Small intestine (tissue), 7 donors: ENCODE measurements around the gene DNAJB6. TPM values are rescaled to one million over a fixed set of nuclear protein-coding genes. Genes with fewer than 3 reads are reported as not detected.

Experiments
- DNase-seq, 2 donors: peaks; one replicate each; pipeline versions ENCODE4 v3.0.0 to v3.0.0-alpha.2; 2013
- FAIRE-seq: peaks from 2 replicates; lab custom pipeline; 2012; peaks lifted over from hg19 to GRCh38; lab: Jason Lieb, UNC
- H3K27ac ChIP-seq, 3 donors: one replicate each; pipeline ENCODE4 v1.5.1; 2013; ENCODE audit warnings: low read length in 2 of 3, mild to moderate bottlenecking in 2 of 3, control low read depth in 1 of 3, inconsistent platforms in 1 of 3, low read depth in 1 of 3, moderate library complexity in 1 of 3
- H3K27me3 ChIP-seq, 3 donors: one replicate each; pipeline ENCODE4 v1.6.1; 2013; ENCODE audit warnings: low read length in 3 of 3, inconsistent platforms in 1 of 3; ENCODE audit not compliant: control insufficient read depth in 3 of 3, insufficient read depth in 3 of 3
- H3K36me3 ChIP-seq, 3 donors: one replicate each; pipeline ENCODE4 v1.6.1; 2013; ENCODE audit warnings: low read length in 3 of 3, inconsistent platforms in 1 of 3, low read depth in 1 of 3, mild to moderate bottlenecking in 1 of 3, moderate library complexity in 1 of 3; ENCODE audit not compliant: control insufficient read depth in 3 of 3, insufficient read depth in 2 of 3
- H3K4me1 ChIP-seq, 3 donors: one replicate each; pipeline ENCODE4 v1.6.1; 2013; ENCODE audit warnings: low read length in 2 of 3, inconsistent platforms in 1 of 3, low read depth in 1 of 3, mild to moderate bottlenecking in 1 of 3, moderate library complexity in 1 of 3; ENCODE audit not compliant: control insufficient read depth in 3 of 3, insufficient read depth in 2 of 3
- H3K4me3 ChIP-seq, 3 donors: one replicate each; pipeline ENCODE4 v1.5.1; 2013; ENCODE audit warnings: low read length in 3 of 3, control low read depth in 1 of 3, inconsistent platforms in 1 of 3, low read depth in 1 of 3, mild to moderate bottlenecking in 1 of 3, moderate library complexity in 1 of 3
- H3K9me3 ChIP-seq, 2 donors: one replicate each; pipeline ENCODE4 v1.6.1; 2013; ENCODE audit warnings: low read depth in 1 of 2, low read length in 1 of 2; ENCODE audit not compliant: control insufficient read depth in 2 of 2, insufficient read depth in 1 of 2
- WGBS, 3 donors: extraction: QIAGEN DNeasy Blood & Tissue Kit; methylation state at CpG; one replicate each; pipeline ENCODE4 v1.1.7; 2013; 5-methylcytosine and 5-hydroxymethylcytosine counted together
- polyA plus RNA-seq, 4 donors: library from polyadenylated mRNA; stranded (reverse) in 3 of 4; unstranded in 1 of 4; fragments of 200-250 nt in 3 of 4; fragments of 120-200 nt in 1 of 4; gene quantifications; one replicate each; pipeline versions ENCODE4 v1.2.1 to v1.2.3, GENCODE V29; 2013
- donor health status: healthy with polysubstance abuse.
- donor health status: control.
- donor health status: control.
- donor health status: Bipolar disorder and iron deficiency.
- donor health status: healthy.

DNAJB6 gene
- polyA plus RNA-seq, 4 donors: 61.7 to 88.1 (median 66.9) TPM

DNA sequence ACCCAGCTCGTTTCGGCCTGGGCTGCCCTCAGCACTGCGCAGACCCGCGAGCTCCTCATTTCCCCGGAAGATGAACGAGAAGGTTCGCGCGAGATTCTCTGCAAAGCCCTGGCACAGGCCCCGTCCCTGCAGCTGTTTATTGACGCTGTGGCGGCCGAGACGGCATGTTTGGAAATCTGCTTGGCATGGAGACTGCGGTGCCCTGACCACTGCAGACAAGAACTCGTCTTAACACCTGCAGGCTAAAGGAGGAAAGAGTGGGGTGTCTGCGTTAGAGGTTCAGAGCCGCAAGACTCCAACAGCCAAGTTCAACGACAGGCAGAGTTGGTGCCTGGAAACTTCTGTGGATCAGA is 125.6 kb downstream of the DNAJB6 start:
- FAIRE-seq (no peak), DNase-seq (no peak)
- Histone ChIP-seq H3K27ac (no peak overlapping the region), H3K4me3 (no peak overlapping the region), H3K9me3 (no peaks in the 10 kb centered on the region), H3K36me3 (no peaks in the 10 kb centered on the region), H3K4me1 (no peaks in the 10 kb centered on the region), H3K27me3 (peaks cover 0 to 9% (median 9%) of the 10 kb centered on the region in 3 donors)
- 63 to 80% (median 74%) methylated on average over 20 of the region's 20 CpGs for WGBS, 3 donors

DNA sequence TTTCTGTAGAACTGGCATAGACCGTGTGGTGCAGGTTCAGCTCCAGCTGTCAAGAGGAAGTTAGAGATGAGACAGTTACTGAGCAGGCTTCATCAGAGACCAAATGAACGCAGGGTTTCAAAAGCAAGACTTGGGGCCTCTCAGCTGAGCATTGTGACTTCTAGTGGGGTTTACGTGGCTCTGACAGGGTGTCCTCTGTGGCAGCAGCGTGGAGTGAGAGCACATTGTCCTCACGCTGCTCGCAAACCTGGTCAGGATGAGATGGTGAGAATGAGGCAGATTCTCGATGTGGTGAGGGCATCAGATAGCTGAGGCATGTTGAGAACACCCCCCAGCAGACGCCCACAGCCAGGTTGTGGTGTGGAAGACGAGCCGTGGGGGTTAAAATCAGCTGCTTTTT is 126.0 kb downstream of the DNAJB6 start:
- 62 to 69% (median 68%) methylated on average over 10 of the region's 10 CpGs for WGBS, 3 donors
- H3K4me1 ChIP-seq: no peaks in the 10 kb centered on the region
- H3K27me3 ChIP-seq: peaks cover 0 to 9% (median 8%) of the 10 kb centered on the region in 3 donors
- no peaks in the 10 kb centered on the region for H3K9me3 ChIP-seq
- H3K36me3 ChIP-seq: no peaks in the 10 kb centered on the region
- no peak overlapping the region for H3K4me3 ChIP-seq
- no peak overlapping the region for H3K27ac ChIP-seq
- DNase-seq (no peak), FAIRE-seq (no peak)

DNA sequence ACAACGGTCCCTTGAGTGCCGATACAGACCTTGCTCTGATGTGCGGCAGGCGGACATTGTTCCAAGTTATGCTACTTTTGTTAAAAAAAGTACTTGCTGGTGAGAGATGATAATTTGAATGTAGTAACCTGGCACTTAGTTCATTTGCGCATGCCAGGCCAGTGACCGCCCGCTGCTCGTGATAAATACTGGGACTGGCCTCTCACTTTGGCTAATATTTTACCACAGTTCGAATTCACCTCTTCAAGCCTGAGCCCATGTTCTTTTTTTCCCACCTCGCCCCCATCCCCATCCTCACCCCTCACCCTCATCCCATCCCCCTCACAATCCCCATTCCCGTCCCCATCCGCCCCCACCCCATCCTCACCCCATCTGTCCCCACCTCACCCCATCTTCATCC is 126.4 kb downstream of the DNAJB6 start:
- no peaks in the 10 kb centered on the region for H3K9me3 ChIP-seq
- WGBS, 3 donors: 58 to 69% (median 59%) methylated on average over 12 of the region's 12 CpGs
- no peaks in the 10 kb centered on the region for H3K36me3 ChIP-seq
- H3K27me3 ChIP-seq: peaks cover 0 to 9% (median 7%) of the 10 kb centered on the region in 3 donors
- H3K4me3 ChIP-seq: no peak overlapping the region
- DNase-seq (no peak), FAIRE-seq (no peak)
- H3K4me1 ChIP-seq: no peaks in the 10 kb centered on the region
- H3K27ac ChIP-seq: no peak overlapping the region

DNA sequence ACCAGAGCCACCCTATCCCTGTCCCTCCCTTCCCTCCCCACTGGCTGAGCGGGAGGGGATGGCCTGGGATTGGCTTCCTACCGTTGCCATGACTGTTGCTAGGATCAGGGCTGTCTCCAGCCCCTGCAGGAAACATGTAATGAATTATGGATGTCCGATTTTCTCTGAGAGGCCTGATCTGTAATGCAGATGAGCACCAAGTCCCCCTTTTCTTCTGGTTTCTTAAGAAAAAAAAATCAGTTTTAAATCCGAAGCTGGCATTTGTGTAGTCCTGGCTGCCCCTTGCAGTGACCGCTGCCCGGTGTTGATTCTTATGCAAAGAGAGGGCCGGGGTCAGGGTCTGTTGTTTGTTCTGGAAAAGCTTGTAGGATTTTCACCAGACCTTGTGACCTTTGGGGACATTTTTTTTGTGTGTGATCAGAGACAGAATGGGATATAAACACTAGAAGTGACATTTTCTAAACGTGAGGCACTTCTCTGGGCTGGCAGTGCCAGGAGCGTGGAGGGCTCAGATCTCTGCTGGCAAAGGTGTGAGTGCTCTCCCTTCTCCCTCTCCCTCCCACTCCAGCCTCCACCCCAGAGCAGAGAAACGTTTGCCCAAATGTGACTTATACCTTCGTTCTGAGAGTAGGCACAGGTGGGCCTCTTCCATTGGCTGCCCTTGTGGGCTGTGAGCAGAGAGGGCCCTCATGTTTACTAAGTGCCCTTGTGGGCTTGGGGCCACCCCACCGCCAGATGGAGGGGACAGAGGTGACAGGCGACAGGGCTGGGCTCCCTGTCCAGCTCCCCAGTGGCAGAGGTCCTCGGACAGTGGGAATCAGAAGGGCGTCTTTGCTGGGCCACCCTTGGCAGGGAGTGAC is 127.5 kb downstream of the DNAJB6 start:
- 33 to 43% (median 39%) methylated on average over 15 of the region's 15 CpGs for WGBS, 3 donors
- no peak overlapping the region for H3K4me3 ChIP-seq
- no peak overlapping the region for H3K27ac ChIP-seq
- peaks cover 0 to 7% (median 5%) of the 10 kb centered on the region in 3 donors for H3K27me3 ChIP-seq
- H3K9me3 ChIP-seq: no peaks in the 10 kb centered on the region
- H3K4me1 ChIP-seq: no peaks in the 10 kb centered on the region
- no peaks in the 10 kb centered on the region for H3K36me3 ChIP-seq
- FAIRE-seq (no peak), DNase-seq (no peak)

GRCh38 chr7:157464971-157465886 is 128.4 kb downstream of the DNAJB6 start:
- FAIRE-seq: no peak
- no peak for DNase-seq

GRCh38 chr7:157465891-157466866 is 129.4 kb downstream of the DNAJB6 start:
- Histone ChIP-seq H3K27me3 (peaks cover 0 to 7% (median 5%) of the 10 kb centered on the region in 3 donors), H3K9me3 (no peaks in the 10 kb centered on the region), H3K4me1 (no peaks in the 10 kb centered on the region), H3K36me3 (no peaks in the 10 kb centered on the region), H3K27ac (no peak overlapping the region), H3K4me3 (no peak overlapping the region)
- FAIRE-seq (no peak), DNase-seq (no peak)
- 73 to 82% (median 74%) methylated on average over 41 of the region's 41 CpGs for WGBS, 3 donors

More at GRCh38 chr7:157464971-157465886, 128.4 kb downstream of the DNAJB6 start:
- Histone ChIP-seq H3K9me3 (no peaks in the 10 kb centered on the region), H3K27me3 (peaks cover 0 to 7% (median 5%) of the 10 kb centered on the region in 3 donors), H3K27ac (no peak overlapping the region), H3K4me1 (no peaks in the 10 kb centered on the region), H3K4me3 (no peak overlapping the region), H3K36me3 (no peaks in the 10 kb centered on the region)
- 46 to 69% (median 62%) methylated on average over 27 to 30 of the region's 30 CpGs for WGBS, 3 donors

GRCh38 chr7:157466867-157467261 is 130.1 kb downstream of the DNAJB6 start:
- H3K36me3 ChIP-seq: no peaks in the 10 kb centered on the region
- H3K27me3 ChIP-seq: peaks cover 0 to 7% (median 5%) of the 10 kb centered on the region in 3 donors
- no peaks in the 10 kb centered on the region for H3K4me1 ChIP-seq
- no peak for FAIRE-seq
- H3K4me3 ChIP-seq: no peak overlapping the region
- no peak overlapping the region for H3K27ac ChIP-seq
- WGBS, 3 donors: 71 to 82% (median 77%) methylated on average over 12 of the region's 12 CpGs
- no peaks in the 10 kb centered on the region for H3K9me3 ChIP-seq
- no peak for DNase-seq
